ENCODE data around the gene MORN2.

- TF ChIP-seq, protein P1, sequence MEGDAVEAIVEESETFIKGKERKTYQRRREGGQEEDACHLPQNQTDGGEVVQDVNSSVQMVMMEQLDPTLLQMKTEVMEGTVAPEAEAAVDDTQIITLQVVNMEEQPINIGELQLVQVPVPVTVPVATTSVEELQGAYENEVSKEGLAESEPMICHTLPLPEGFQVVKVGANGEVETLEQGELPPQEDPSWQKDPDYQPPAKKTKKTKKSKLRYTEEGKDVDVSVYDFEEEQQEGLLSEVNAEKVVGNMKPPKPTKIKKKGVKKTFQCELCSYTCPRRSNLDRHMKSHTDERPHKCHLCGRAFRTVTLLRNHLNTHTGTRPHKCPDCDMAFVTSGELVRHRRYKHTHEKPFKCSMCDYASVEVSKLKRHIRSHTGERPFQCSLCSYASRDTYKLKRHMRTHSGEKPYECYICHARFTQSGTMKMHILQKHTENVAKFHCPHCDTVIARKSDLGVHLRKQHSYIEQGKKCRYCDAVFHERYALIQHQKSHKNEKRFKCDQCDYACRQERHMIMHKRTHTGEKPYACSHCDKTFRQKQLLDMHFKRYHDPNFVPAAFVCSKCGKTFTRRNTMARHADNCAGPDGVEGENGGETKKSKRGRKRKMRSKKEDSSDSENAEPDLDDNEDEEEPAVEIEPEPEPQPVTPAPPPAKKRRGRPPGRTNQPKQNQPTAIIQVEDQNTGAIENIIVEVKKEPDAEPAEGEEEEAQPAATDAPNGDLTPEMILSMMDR (IDR thresholded peaks at IDR 0.05) = no peak
- TF ChIP-seq POLR2A (IDR thresholded peaks at IDR 0.05) = no peak
These were observed 22.5 kb downstream of the MORN2 start for GRCh38 chr2:38898256-38898655.
